PC-9 (cell line): ENCODE measurements around the gene LCA5L. TPM values are rescaled to one million over a fixed set of nuclear protein-coding genes. Genes with fewer than 3 reads are reported as not detected.

ENCODE experiments used
- BruUV-seq: library from RNA; stranded (reverse); fragments of 400-500 nt; replicated peaks from 2 replicates; lab custom pipeline; 2021; lab: Mats Ljungman, UMichigan
- CTCF ChIA-PET: fragments of 300-600 bp; sonication (Branson Sonifier 250); formaldehyde crosslinking; loops from one replicate; lab custom pipeline; 2022; ENCODE audit warnings: antibody characterized with exemption; lab: Charles Lee
- POLR2A ChIA-PET: fragments of 300-600 bp; sonication (Branson Sonifier 250); formaldehyde crosslinking; loops from one replicate; lab custom pipeline; 2022; ENCODE audit warnings: antibody characterized with exemption; ENCODE audit not compliant: unreplicated experiment; lab: Charles Lee
- DNase-seq, 2 experiments: peaks; one replicate each; pipeline versions ENCODE4 v3.0.0 to v3.0.0-alpha.2; 2015 to 2022; ENCODE audit warnings: mixed read lengths in 1 of 2
- H2AFZ ChIP-seq: fragments of 200-600 bp; sonication (generic); 2 replicates; pipeline ENCODE4 v1.8.1; 2017; ENCODE audit warnings: antibody characterized with exemption
- H3F3A ChIP-seq: fragments of 200-600 bp; sonication (generic); 2 replicates; pipeline ENCODE4 v1.8.1; 2017; ENCODE audit warnings: antibody characterized with exemption, mild to moderate bottlenecking, low read depth; ENCODE audit not compliant: insufficient read depth
- H3K27ac ChIP-seq: fragments of 200-600 bp; sonication (generic); 2 replicates; pipeline ENCODE4 v1.6.1; 2016; ENCODE audit warnings: mixed run types
- H3K27me3 ChIP-seq: fragments of 200-600 bp; sonication (generic); 2 replicates; pipeline ENCODE4 v1.6.1; 2016; ENCODE audit warnings: low read depth, mixed run types; ENCODE audit not compliant: insufficient read depth
- H3K36me3 ChIP-seq: fragments of 200-600 bp; sonication (generic); 2 replicates; pipeline ENCODE4 v1.6.1; 2016; ENCODE audit warnings: low read depth, mixed run types
- H3K4me1 ChIP-seq: fragments of 200-600 bp; sonication (generic); replicated peaks from 2 replicates; pipeline ENCODE4 v1.6.1; 2016; ENCODE audit warnings: mixed run types; ENCODE audit not compliant: insufficient read depth
- H3K4me2 ChIP-seq: fragments of 200-600 bp; sonication (generic); 2 replicates; pipeline ENCODE4 v1.6.1; 2017; ENCODE audit warnings: mixed run types
- H3K4me3 ChIP-seq: fragments of 200-600 bp; sonication (generic); 2 replicates; pipeline ENCODE4 v1.6.1; 2016; ENCODE audit warnings: mixed run types
- H3K79me2 ChIP-seq: fragments of 200-600 bp; sonication (generic); 2 replicates; pipeline ENCODE4 v1.6.1; 2017; ENCODE audit warnings: low read depth, mixed run types
- H3K9me2 ChIP-seq: fragments of 200-600 bp; sonication (generic); 2 replicates; pipeline ENCODE4 v1.8.1; 2017; ENCODE audit warnings: mild to moderate bottlenecking; ENCODE audit not compliant: insufficient read depth
- H3K9me3 ChIP-seq: fragments of 200-600 bp; sonication (generic); 2 replicates; pipeline ENCODE4 v1.8.1; 2016; ENCODE audit warnings: low read depth; ENCODE audit not compliant: insufficient read depth
- H4K20me1 ChIP-seq: fragments of 200-600 bp; sonication (generic); 2 replicates; pipeline ENCODE4 v1.8.1; 2017; ENCODE audit not compliant: insufficient read depth
- CTCF ChIP-seq: fragments of 200-600 bp; sonication (generic); conservative IDR thresholded peaks from 2 replicates; pipeline ENCODE4 v1.6.1; 2017; ENCODE audit warnings: mixed run types, antibody characterized with exemption, mild to moderate bottlenecking, moderate library complexity
- EZH2 ChIP-seq: fragments of 200-600 bp; sonication (generic); IDR thresholded peaks from 2 replicates; pipeline ENCODE4 v1.8.0; 2017; ENCODE audit warnings: antibody characterized with exemption, low read depth
- intact Hi-C: fragments of 100-400 bp; cut with micrococcal nuclease; formaldehyde crosslinking; loops from one replicate; pipeline ENCODE4 v1.10.0; 2022; ENCODE audit not compliant: unreplicated experiment
- total RNA-seq: library from RNA; stranded (reverse); gene quantifications from 2 replicates; pipeline ENCODE4 v1.2.3, GENCODE V29; 2021

The LCA5L gene
- total RNA-seq, 1 experiment from 2014 or later: 2.4 TPM

GRCh38 chr21:39467746-39468145, 22.2 kb upstream of the LCA5L start:
- H3K79me2 ChIP-seq: no peaks in the 10 kb centered on the region
- intact Hi-C loops: no loop called here
- H3K4me1 ChIP-seq: no peaks in the 10 kb centered on the region
- no peaks in the 10 kb centered on the region for H3K9me3 ChIP-seq
- no peak overlapping the region for H3K4me3 ChIP-seq
- TF ChIP-seq CTCF (no peak), EZH2 (no peak)
- no peaks in the 10 kb centered on the region for H3K36me3 ChIP-seq
- no peaks in the 10 kb centered on the region for H3K9me2 ChIP-seq
- no peaks in the 10 kb centered on the region for H3F3A ChIP-seq
- no peak overlapping the region for H3K4me2 ChIP-seq
- H3K27ac ChIP-seq: no peak overlapping the region
- ChIA-PET POLR2A (no interaction called here), CTCF (no interaction called here)
- no peak overlapping the region for H2AFZ ChIP-seq
- no peaks in the 10 kb centered on the region for H4K20me1 ChIP-seq
- no peaks in the 10 kb centered on the region for H3K27me3 ChIP-seq
- BruUV-seq: no TSS peak
- no peak for DNase-seq

- TF ChIP-seq EZH2: no peak
- no peak for TF ChIP-seq CTCF
- Histone ChIP-seq H3K4me3 (no peak overlapping the region), H3K9me3 (no peaks in the 10 kb centered on the region), H3F3A (no peaks in the 10 kb centered on the region), H4K20me1 (no peaks in the 10 kb centered on the region), H2AFZ (no peak overlapping the region), H3K27me3 (no peaks in the 10 kb centered on the region), H3K4me1 (no peaks in the 10 kb centered on the region), H3K9me2 (no peaks in the 10 kb centered on the region), H3K36me3 (no peaks in the 10 kb centered on the region), H3K79me2 (no peaks in the 10 kb centered on the region), H3K27ac (no peak overlapping the region), H3K4me2 (no peak overlapping the region)
- ChIA-PET CTCF (no interaction called here), POLR2A (no interaction called here)
- BruUV-seq: no TSS peak
- DNase-seq: no peak
- intact Hi-C loops: no loop called here
Measured at GRCh38 chr21:39466584-39466983, 21.0 kb upstream of the LCA5L start.

DNA sequence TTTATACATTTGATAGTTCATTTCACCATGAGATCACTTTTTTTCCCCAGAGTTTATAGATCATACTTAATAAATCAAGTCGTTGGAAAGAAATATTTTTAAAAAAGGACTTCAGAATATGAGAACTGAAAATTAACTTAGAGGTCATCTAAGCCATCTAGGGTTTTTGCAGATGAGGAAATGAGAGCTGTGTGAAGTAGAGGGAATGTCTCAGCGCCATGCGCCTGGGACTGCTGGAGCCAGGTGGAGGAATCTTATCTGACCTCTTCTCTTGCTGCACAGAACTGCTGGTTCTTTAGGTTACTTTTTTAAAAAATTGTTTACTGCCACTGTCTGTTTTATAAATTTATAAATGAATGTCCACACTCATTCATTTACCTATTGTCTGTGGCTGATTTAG, 17.7 kb upstream of the LCA5L start:
- Histone ChIP-seq H3K4me3 (no peak overlapping the region), H3K9me2 (no peaks in the 10 kb centered on the region), H4K20me1 (no peaks in the 10 kb centered on the region), H3K27ac (no peak overlapping the region), H3K9me3 (no peaks in the 10 kb centered on the region), H3F3A (no peaks in the 10 kb centered on the region), H3K4me1 (no peaks in the 10 kb centered on the region), H3K4me2 (no peak overlapping the region), H3K27me3 (no peaks in the 10 kb centered on the region), H3K79me2 (no peaks in the 10 kb centered on the region), H3K36me3 (no peaks in the 10 kb centered on the region), H2AFZ (no peak overlapping the region)
- no peak for DNase-seq
- BruUV-seq: no TSS peak
- POLR2A ChIA-PET: no interaction called here
- CTCF ChIA-PET: no interaction called here
- intact Hi-C loops: no loop called here
- no peak for TF ChIP-seq CTCF
- TF ChIP-seq EZH2: no peak
